NK-92 (cell line): ENCODE results near the gene THRSP.
"Not testable (repeated sequence)": the region's sequence is repeated elsewhere in the genome, so short reads cannot be mapped to it uniquely, and the experiment has no call there.

Experiments used
- DNase-seq: peaks from one replicate; lab custom pipeline; 2025; ENCODE audit not compliant: unreplicated experiment; lab: John Stamatoyannopoulos, UW

The THRSP gene

GRCh38 chr11:78062671-78063070 is 990 bp upstream of the THRSP start:
- DNase-seq, result no peak

GRCh38 chr11:78065203-78065602 is 1.5 kb downstream of the THRSP start:
- no peak for DNase-seq

GRCh38 chr11:78066471-78066870 is 2.8 kb downstream of the THRSP start:
- DNase-seq, result no peak

GRCh38 chr11:78067704-78068103 is 4.0 kb downstream of the THRSP start:
- no peak for DNase-seq

GRCh38 chr11:78069465-78069864 is 5.8 kb downstream of the THRSP start:
- DNase-seq, result no peak

GRCh38 chr11:78070621-78071020 is 7.0 kb downstream of the THRSP start:
- DNase-seq, result no peak

- no peak for DNase-seq
Observed at GRCh38 chr11:78071717-78072116, 8.1 kb downstream of the THRSP start.

GRCh38 chr11:78072455-78072854 is 8.8 kb downstream of the THRSP start:
- no peak for DNase-seq

- no peak for DNase-seq
Observed at GRCh38 chr11:78074756-78075155, 11.1 kb downstream of the THRSP start.

- no peak for DNase-seq
Observed at GRCh38 chr11:78076733-78077403, 13.2 kb downstream of the THRSP start.

- not testable (repeated sequence) for DNase-seq
Observed at GRCh38 chr11:78077592-78077991, 13.9 kb downstream of the THRSP start.

GRCh38 chr11:78078218-78079167 is 14.8 kb downstream of the THRSP start:
- DNase-seq, result no peak

- DNase-seq, result no peak
Observed at GRCh38 chr11:78079232-78080083, 15.8 kb downstream of the THRSP start, which contains the start of gene NDUFC2. TSS of gene NDUFC2 (minus strand) at chr11:78079862. CDS start at chr11:78079744, 118 bp downstream.

GRCh38 chr11:78080084-78080817 is 16.6 kb downstream of the THRSP start:
- no peak for DNase-seq

- DNase-seq, result no peak
Observed at GRCh38 chr11:78080818-78081495, 17.3 kb downstream of the THRSP start.

GRCh38 chr11:78081583-78081982 is 17.9 kb downstream of the THRSP start:
- no peak for DNase-seq

- no peak for DNase-seq
Observed at GRCh38 chr11:78082146-78082545, 18.5 kb downstream of the THRSP start.

- no peak for DNase-seq
Observed at GRCh38 chr11:78083021-78083420, 19.4 kb downstream of the THRSP start.

- DNase-seq, result not testable (repeated sequence)
Observed at GRCh38 chr11:78084506-78084905, 20.8 kb downstream of the THRSP start.

GRCh38 chr11:78085972-78086371 is 22.3 kb downstream of the THRSP start:
- no peak for DNase-seq
